Liver (tissue), 9 donors: ENCODE results near the gene HOXC13. TPM values are rescaled to one million over a fixed set of nuclear protein-coding genes. Genes with fewer than 3 reads are reported as not detected.

Experiments
- DNase-seq: peaks from one replicate; pipeline ENCODE4 v3.0.0-alpha.2; 2017; ENCODE audit warnings: low spot score
- H3K27ac ChIP-seq, 2 donors: one replicate each; pipeline ENCODE4 v1.7.0; 2013; ENCODE audit warnings: inconsistent platforms in 2 of 2, low read length in 2 of 2, control low read depth in 1 of 2, low read depth in 1 of 2, mild to moderate bottlenecking in 1 of 2
- H3K27me3 ChIP-seq, 4 donors: one replicate each; pipeline versions ENCODE4 v1.6.1 to v1.7.0; 2013; ENCODE audit warnings: low read length in 3 of 4, inconsistent platforms in 1 of 4, mild to moderate bottlenecking in 1 of 4, moderate library complexity in 1 of 4; ENCODE audit not compliant: control insufficient read depth in 4 of 4, insufficient read depth in 4 of 4
- H3K36me3 ChIP-seq, 4 donors: one replicate each; pipeline versions ENCODE4 v1.6.1 to v1.7.0; 2013; ENCODE audit warnings: low read length in 3 of 4, mild to moderate bottlenecking in 3 of 4, low read depth in 1 of 4, moderate library complexity in 1 of 4; ENCODE audit not compliant: control insufficient read depth in 4 of 4, insufficient read depth in 3 of 4
- H3K4me1 ChIP-seq, 4 donors: one replicate each; pipeline versions ENCODE4 v1.6.1 to v1.7.0; 2013; ENCODE audit warnings: low read length in 3 of 4, mild to moderate bottlenecking in 3 of 4, moderate library complexity in 1 of 4; ENCODE audit not compliant: control insufficient read depth in 4 of 4, insufficient read depth in 4 of 4
- H3K4me3 ChIP-seq, 3 donors: one replicate each; pipeline versions ENCODE4 v1.6.1 to v1.7.0; 2013; ENCODE audit warnings: low read length in 3 of 3, control low read depth in 1 of 3, low read depth in 1 of 3, mild to moderate bottlenecking in 1 of 3
- H3K9ac ChIP-seq, 2 donors: one replicate each; pipeline ENCODE4 v1.7.0; 2013; ENCODE audit warnings: low read length in 2 of 2, mild to moderate bottlenecking in 2 of 2, moderate library complexity in 2 of 2, control low read depth in 1 of 2, low read depth in 1 of 2
- H3K9me3 ChIP-seq, 4 donors: one replicate each; pipeline versions ENCODE4 v1.6.1 to v1.7.0; 2013; ENCODE audit warnings: low read length in 3 of 4; ENCODE audit not compliant: control insufficient read depth in 4 of 4
- CTCF ChIP-seq: fragments of 150-350 bp; IDR thresholded peaks from 2 replicates; pipeline ENCODE4 v1.5.1; 2017; ENCODE audit warnings: improper control_type of control experiment, low read depth, low read length; ENCODE audit not compliant: missing input control
- EGR1 ChIP-seq, 2 donors: IDR thresholded peaks; 2 replicates each; pipeline ENCODE4 v1.6.1; 2016 to 2018; ENCODE audit warnings: antibody characterized with exemption in 2 of 2, low read depth in 2 of 2
- GABPA ChIP-seq, 2 donors: IDR thresholded peaks in 1 of 2; conservative IDR thresholded peaks in 1 of 2; 2 replicates each; pipeline ENCODE4 v1.6.1; 2016; ENCODE audit warnings: antibody characterized with exemption in 2 of 2, mild to moderate bottlenecking in 1 of 2, moderate library complexity in 1 of 2
- HNF4G ChIP-seq: IDR thresholded peaks from 2 replicates; pipeline ENCODE4 v1.6.1; 2016; ENCODE audit warnings: antibody characterized with exemption
- JUND ChIP-seq, 2 donors: IDR thresholded peaks; 2 replicates each; pipeline ENCODE4 v1.6.1; 2016; ENCODE audit warnings: antibody characterized with exemption in 2 of 2
- RAD21 ChIP-seq, 2 donors: IDR thresholded peaks; 2 replicates each; pipeline ENCODE4 v1.6.1; 2016; ENCODE audit warnings: antibody characterized with exemption in 2 of 2, mild to moderate bottlenecking in 2 of 2
- REST ChIP-seq: IDR thresholded peaks from 2 replicates; pipeline ENCODE4 v1.6.1; 2016; ENCODE audit warnings: antibody characterized with exemption, mild to moderate bottlenecking
- RXRA ChIP-seq, 2 donors: IDR thresholded peaks; 2 replicates each; pipeline ENCODE4 v1.6.1; 2017 to 2018; ENCODE audit warnings: antibody characterized with exemption in 2 of 2, mild to moderate bottlenecking in 1 of 2
- YY1 ChIP-seq: IDR thresholded peaks from 2 replicates; pipeline ENCODE4 v1.6.1; 2016; ENCODE audit warnings: antibody characterized with exemption, mild to moderate bottlenecking
- ZBTB33 ChIP-seq: IDR thresholded peaks from 2 replicates; pipeline ENCODE4 v1.6.1; 2016; ENCODE audit warnings: antibody characterized with exemption
- WGBS: extraction: QIAGEN DNeasy Blood & Tissue Kit; methylation state at CpG from one replicate; pipeline ENCODE4 v1.1.7; 2013; 5-methylcytosine and 5-hydroxymethylcytosine counted together
- polyA plus RNA-seq, 2 donors: library from polyadenylated mRNA; stranded (reverse) in 1 of 2; unstranded in 1 of 2; fragments of 200-250 nt in 1 of 2; fragments of >200 nt in 1 of 2; fragmentation: Nextera tagmentation in 1 of 2; extraction: Ambion mirVana in 1 of 2; gene quantifications; one replicate each; pipeline versions ENCODE4 v1.2.1 to v1.2.3, GENCODE V29; 2013 to 2015
- total RNA-seq, 2 donors: library from RNA; depleted of rRNA; stranded (reverse); fragments of >200 nt; gene quantifications; one replicate each; pipeline ENCODE4 v1.2.3, GENCODE V29; 2014
- donor health status: healthy.
- donor health status: healthy.
- donor health status: healthy.
- donor health status: healthy.
- donor health status: healthy.

The HOXC13 gene
- total and polyA plus RNA-seq, 4 donors, result not detected

DNA sequence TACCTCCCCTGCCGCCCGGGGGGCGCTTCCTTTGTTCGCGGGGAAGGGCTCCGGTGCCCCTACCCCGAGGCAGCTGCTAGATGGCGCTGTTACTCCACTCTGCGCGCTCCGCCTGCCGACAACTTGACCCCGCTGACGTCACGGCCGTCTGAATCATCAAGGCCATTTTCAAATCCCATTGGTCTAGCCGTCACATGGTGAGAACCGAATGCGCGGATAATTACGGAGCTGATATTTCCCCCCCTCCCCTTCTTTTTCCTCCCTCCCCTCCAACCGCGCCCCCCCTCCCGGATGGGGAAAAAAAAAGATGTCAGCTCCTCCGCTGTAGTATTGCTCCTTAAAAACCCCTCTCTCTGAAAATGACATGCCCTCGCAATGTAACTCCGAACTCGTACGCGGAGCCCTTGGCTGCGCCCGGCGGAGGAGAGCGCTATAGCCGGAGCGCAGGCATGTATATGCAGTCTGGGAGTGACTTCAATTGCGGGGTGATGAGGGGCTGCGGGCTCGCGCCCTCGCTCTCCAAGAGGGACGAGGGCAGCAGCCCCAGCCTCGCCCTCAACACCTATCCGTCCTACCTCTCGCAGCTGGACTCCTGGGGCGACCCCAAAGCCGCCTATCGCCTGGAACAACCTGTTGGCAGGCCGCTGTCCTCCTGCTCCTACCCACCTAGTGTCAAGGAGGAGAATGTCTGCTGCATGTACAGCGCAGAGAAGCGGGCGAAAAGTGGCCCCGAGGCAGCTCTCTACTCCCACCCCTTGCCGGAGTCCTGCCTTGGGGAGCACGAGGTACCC lies 46.5 kb downstream of the HOXC13 start, which contains the start of gene HOXC10:
TSS of gene HOXC10 (plus strand) at position 246 of the 791 bp plus-strand sequence. CDS start at position 360, 114 bp downstream.
- TF ChIP-seq RAD21 (IDR thresholded peaks at IDR 0.05) (peak; percentile 25 to 40), CTCF (peak; percentile 28), REST (no peak)
- Histone ChIP-seq H3K27me3 (peaks cover 12 to 33% (median 26%) of the 10 kb centered on the region in 4 donors), H3K9me3 (peaks cover 0 to 7% (median 2%) of the 10 kb centered on the region in 4 donors), H3K9ac (no peak within 1 kb of the TSS), H3K27ac (no peak within 1 kb of the TSS), H3K36me3 (no peaks in the 10 kb centered on the region), H3K4me1 (peaks cover 3 to 14% (median 10%) of the 10 kb centered on the region in 4 donors), H3K4me3 (peak within 1 kb of the TSS in 1 of 3 donors; percentile 11)
- WGBS, result 12% methylated on average over 55 of the region's 55 CpGs
- peak; percentile 48 for DNase-seq

- Histone ChIP-seq H3K27ac (no peak overlapping the region), H3K9ac (no peak overlapping the region), H3K27me3 (peaks cover 15 to 34% (median 26%) of the 10 kb centered on the region in 4 donors), H3K4me3 (peak overlapping the region in 1 of 3 donors; percentile 11), H3K9me3 (peaks cover 0 to 7% (median 2%) of the 10 kb centered on the region in 4 donors), H3K36me3 (no peaks in the 10 kb centered on the region), H3K4me1 (peaks cover 3 to 14% (median 10%) of the 10 kb centered on the region in 4 donors)
- no peak for TF ChIP-seq RXRA (IDR thresholded peaks at IDR 0.05)
- TF ChIP-seq REST, result no peak
- no peak for TF ChIP-seq HNF4G
- TF ChIP-seq EGR1 (IDR thresholded peaks at IDR 0.05; ENCODE audit: low read depth in 2 of 2), result no peak
- TF ChIP-seq GABPA (IDR thresholded peaks at IDR 0.05 in 1 of 2, conservative IDR thresholded peaks at IDR 0.05 in 1 of 2), result no peak
- TF ChIP-seq YY1, result no peak
- TF ChIP-seq CTCF, result no peak
- TF ChIP-seq JUND (IDR thresholded peaks at IDR 0.05), result no peak
- no peak for TF ChIP-seq ZBTB33
- WGBS, result 12% methylated on average over 21 of the region's 21 CpGs
- DNase-seq, result no peak
Measured at GRCh38 chr12:53985692-53985993, 47.0 kb downstream of the HOXC13 start.
